Stimulated activated CD4-positive, alpha-beta T cell treated with anti-CD3 and anti-CD28 coated beads, Interleukin-15, amount 100 ng/mL, for 24 hours (primary cell): Measurements from ENCODE around the gene HBS1L.

Source experiments
- DNase-seq: peaks from one replicate; pipeline ENCODE4 v3.0.0-alpha.2; 2020

The HBS1L gene

DNA sequence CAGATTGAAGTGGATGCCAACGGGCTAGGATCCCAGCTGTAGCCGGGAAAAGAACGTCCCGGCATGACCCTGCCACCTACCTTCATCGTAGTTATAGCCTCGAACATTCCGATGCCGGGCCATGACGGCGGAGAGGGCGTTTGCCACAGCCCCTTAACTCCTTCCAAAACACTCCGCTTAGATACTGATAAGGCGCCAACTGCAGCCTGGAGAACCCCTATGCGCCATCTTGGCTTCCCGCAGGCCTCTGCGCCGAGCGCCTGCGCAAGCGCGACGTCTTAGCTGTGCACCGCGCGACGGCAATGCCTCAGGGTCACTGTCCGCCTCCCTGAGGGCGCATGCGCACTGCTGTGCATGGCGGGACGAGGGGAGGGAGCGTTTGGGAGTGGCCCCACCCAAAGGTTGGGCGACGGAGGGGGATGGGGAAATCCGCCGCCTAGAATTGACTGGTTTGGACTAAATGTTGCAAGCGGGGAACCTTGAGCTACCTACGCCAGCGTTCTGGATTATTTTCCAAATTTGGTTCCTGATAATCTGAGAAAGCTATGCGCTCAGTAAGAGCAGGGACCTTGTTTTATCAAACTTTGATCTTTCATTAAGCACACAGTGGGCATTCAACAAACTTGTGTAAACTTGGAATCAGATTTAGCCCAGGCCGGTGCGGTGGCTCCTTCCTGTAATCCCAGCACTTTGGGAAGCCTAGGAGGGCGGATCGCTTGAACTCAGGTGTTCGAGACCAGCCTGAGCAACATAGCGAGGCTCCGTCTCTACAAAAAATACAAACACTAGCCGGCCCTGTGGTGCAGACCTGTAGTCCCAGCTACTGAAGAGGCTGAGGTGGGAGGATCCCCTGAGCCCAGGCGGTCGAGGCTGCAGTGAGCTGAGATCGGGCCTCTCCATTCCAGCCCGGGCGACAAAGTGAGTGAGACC lies at the start of gene HBS1L:
HBS1L (minus strand) TSS at position 254 of the 930 bp plus-strand sequence; CDS start at position 123, 131 bp downstream.
- peak; percentile 98 for DNase-seq

DNA sequence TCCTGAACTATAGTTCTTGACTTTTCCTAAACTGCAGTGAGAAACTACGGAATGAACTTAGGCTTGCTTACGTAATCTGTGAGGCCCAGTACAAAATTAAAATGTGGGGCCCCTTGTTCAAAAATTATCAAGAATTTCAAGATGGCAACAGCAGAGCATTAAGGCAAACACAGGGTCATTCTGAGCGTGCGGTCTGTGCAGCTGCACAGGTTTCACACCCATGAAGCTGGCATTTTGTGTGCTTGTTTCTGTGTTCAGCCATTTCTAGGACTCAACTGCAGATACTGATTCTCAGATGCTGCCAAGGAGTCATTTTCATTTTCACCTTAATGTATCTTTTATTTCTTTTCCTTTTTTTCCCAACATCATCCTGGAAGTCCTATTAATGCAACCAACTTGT lies 49.6 kb upstream of the HBS1L start:
- DNase-seq, result no peak

DNA sequence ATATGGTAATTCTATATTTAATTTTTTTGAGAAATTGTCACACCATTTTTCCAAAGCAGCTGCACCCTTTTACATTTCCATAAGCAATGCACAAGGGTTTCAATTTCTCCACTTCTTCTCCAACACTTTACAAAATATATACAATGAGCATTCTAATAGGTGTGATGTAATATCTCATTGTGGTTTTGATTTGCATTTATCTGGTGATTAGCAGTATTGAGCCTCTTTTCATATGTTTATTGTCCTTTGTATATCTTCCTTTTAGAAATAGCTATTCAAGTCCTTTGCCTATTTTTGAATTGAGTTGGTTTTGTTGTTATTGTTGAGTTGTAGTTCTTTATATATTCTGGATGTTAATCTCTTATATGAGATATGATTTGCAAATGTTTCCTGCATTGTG lies 47.6 kb upstream of the HBS1L start:
- no peak for DNase-seq

DNA sequence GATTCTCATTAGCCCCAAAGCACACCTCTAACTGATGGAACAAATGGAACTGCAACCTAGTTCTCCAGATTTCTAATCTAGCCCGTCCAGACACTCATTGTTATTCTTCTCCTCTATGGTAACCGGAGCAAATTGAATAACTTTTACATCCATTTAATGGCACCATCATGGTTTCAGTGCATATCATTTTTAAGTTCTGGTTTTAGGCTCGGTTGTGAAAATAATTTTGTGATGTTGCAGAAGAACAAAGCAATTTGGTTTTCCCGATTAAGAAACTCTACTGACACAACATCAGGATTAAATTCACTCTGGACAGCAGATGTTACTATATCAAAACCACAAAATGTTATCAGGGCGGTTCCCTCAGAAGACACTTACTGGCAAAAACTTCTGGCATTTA lies 42.5 kb upstream of the HBS1L start:
- no peak for DNase-seq

DNA sequence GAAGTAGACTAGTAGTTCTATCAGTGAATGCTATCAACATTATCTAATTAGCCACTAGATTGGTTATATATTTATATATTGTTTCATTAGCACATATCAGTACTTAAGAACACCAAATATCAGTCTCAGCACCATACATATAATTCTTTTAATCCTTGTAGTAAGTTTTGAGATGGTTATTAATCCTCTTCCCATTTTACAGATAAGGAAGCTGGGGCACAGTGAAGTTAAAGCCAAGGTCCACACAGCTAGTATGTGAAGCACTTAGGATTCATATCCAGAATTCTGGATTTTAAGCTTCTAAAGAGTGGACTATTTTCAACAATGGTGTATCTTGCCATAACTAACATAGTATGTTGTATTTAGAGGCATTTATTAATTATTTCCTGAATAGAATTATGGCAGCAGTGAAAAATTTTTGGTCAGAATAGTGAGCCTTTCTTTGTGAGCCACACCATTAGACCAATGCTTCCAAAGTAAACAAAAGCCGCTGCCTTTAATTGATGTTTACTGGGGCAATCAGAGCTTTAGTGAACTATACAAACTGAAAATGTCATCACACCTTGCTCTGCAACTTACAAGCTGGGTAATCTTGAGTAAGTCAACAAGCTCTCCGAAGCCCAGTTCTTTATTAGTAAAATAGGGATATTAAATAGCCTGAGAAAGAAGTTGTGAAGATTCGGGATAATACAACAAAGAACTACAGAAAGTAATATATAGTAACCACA lies 41.9 kb upstream of the HBS1L start:
- no peak for DNase-seq

DNA sequence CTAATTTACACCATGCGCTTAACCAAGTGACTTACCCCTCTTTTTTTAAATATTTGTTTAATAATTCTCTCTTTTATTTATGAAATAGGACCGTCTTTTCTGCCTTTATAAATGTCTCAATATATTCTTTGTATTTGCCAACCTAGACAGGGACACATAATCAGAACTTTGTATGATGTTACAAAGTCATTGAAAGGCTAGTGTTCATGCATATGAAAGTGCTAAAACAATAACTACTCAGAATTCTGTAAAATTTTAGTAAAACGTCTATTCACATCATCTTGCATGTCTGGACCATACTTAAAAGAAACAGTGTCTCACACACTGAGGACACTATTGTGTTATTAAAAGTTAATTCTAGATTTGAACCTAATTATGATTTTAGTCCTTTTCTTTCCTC lies 41.1 kb upstream of the HBS1L start:
- DNase-seq, result no peak

DNA sequence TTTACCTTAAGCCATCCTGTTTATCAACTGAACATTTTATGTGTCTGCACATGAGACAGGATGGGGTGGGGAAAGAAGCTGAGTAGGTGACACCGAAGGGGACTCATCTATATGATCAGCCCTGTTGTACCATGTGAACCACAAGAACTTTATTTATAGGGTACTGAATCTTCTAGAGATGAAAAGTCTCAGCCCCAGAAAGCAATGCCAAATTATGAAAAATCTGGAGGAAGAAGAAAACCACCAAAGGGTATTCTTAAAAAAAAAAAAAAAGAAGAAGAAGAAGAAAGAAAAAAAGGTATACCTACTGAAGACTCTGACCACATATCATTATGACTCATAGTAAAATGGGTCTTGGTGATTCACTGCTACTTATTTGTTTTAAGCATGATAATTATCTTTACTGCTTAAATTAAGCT lies 39.8 kb upstream of the HBS1L start:
- DNase-seq, result peak; percentile 38

DNA sequence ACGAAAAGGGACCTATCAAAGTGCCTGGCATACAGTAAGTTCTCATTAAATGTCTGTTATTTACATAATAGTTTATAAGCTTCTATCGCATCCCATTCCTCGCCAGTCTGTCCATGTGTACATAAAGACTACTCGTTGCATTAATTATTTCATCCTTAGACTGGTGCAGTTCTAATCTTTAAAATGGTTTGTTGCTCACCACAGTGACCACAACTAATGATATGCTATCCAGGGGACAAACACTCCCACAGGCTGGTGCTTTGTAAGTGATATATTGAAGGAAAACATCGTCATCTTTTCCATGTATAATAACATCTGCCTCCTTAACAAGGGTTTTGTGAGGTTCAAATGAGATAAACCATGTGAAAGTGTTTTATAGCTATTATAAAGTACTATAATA lies 39.0 kb upstream of the HBS1L start:
- no peak for DNase-seq

DNA sequence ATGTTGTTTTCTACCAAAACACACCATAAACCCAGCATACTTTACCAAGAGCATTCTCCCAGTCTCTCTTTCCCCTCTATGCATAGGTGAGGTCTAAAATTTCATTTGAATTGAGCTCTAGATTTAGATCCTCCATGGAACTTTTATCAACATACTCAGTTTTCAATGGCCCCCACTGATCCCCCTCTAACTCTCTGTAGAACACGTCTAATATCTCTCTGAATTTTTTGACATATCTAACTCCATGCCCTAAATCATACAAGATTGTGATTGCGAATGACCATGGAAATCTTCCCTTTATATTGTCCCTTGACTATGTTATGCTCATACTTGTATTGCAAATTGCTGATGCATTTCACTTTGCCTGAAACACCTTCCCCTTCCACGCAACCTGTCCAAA lies 38.1 kb upstream of the HBS1L start:
- no peak for DNase-seq

DNA sequence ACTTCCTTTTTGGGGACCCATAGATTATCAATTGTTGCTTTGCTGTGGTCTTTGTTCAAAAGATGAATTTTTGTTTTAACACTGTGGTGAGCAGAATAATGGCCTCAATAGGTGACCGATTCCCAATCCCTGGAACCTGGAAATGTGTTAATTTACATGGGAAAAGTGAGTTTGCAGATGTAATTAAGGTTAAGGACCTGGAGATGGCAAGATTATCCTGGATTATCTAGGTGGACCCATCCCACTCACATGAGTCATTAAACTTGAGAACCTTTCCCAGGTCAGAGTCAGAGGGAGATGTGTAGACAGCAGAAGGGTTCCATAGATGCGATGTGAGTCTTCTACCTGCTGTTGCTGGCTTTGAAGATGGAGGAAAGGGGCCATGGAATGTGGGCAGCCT lies 36.2 kb upstream of the HBS1L start:
- no peak for DNase-seq

DNA sequence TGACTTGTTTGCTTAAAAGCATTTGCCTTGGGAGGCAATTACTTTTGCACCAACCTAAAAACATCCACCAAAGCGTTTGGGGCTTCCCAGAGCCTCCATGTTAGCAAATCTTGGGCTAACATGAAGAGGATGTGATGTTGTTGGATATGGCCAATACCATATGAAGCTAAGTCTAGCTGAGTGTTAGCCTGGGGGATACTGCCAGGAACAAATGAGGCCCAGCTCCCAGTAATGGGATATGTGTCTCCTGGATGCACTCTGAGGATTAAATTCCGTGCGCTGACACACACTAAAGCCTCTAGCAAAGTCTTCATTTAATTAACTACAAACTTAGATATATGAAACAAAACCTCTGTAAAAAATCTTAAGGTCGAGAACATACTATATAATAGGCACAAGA lies 35.3 kb upstream of the HBS1L start:
- no peak for DNase-seq

DNA sequence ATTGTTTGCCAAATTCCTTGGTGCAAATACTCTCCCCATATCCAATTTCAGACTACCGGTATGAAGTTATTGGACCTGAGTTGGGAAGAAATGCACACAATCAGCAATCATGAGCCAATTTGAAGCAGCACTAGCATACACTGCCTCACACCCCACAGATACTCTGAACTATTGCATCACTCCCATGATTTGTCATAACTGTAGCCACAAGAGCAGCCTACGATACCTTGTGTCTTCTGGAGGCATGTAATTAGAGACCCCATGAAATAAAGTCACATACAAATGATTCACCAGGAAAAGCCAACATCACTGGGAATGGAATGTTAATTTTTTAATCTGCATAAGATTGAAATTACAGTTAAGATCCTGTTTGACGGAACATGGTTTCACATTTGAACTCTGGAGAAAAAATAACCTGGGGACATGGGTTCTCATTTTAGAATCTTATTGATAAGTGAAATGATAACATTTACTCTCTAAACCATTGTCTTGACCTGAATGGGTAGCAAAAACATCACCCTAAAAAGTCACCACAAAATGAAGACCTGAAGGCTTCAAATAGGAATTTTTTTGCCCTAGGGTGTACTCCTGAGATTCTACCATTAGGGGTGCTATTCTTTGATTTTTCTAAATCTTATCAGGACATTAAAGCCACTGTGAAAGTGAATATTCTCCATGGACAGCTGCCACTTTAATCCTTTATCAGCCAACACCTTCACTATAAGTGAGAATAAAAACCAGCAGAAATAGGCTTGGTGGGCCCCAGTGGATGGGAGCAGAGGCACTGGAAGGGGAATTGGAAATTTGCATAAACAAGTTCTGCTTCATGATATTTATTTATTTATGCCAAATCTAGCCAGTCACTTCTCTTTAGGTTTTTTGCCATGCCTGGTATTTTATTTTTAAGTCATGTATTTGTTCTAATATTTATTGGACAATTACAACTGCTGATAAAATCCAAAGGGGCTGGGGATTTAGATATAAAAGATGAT lies 34.5 kb upstream of the HBS1L start:
- peak; percentile 42 for DNase-seq

DNA sequence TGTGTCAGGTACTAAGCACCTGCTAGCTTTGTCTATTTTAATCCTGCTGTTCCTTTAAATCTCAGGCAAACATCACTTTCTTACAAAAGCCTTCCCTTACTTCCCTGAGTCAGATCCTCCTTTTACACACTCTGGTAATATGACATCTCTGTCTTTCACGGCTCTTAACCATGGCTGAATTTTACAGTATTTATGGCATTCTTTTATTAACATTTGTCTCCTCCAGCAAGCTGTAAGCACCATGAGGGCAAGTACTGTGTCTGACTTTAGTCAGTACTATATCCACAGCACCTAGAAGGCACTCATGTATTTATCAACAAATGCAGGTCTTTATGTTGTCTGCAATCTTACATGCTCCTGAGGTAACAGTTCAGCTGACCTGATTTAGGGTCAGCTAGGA lies 33.7 kb upstream of the HBS1L start:
- no peak for DNase-seq

DNA sequence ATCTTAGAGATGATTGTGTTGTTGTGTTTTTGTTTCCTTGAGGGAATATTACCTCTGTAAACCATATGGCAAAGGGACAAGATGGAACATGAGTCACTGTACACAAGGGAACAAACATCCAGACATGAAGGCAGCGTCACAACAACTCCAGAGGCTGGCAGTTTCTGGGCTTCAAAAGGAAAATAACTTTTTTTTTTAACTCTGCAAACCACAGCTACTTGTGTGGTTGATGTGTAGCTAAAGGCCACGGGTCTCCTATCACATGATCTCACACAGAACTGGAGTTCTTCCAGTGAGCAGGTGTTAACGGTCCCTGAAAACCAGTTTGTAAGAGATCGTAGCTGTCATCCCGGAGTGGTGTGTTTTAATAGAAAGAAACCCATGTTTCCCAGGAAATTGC lies 33.2 kb upstream of the HBS1L start:
- peak; percentile 39 for DNase-seq

DNA sequence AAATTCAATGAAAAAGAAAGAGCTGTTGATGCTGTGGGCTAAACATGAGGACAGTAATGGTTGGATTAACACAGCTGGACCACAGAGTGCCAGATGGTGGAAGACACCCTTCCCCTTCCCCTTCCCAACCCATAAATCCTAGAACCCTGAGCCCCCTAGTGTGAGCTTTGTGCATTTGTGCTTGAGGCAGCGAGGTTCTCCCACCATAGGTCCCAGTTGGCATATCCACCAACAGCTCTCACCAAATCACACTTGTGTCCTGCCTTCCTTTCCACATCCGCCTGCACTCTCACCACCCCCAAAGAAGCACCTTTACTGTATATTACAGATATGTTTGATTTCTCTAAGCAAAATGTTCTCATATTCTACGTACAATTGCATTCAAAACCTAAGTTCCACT lies 32.8 kb upstream of the HBS1L start:
- peak; percentile 16 for DNase-seq

DNA sequence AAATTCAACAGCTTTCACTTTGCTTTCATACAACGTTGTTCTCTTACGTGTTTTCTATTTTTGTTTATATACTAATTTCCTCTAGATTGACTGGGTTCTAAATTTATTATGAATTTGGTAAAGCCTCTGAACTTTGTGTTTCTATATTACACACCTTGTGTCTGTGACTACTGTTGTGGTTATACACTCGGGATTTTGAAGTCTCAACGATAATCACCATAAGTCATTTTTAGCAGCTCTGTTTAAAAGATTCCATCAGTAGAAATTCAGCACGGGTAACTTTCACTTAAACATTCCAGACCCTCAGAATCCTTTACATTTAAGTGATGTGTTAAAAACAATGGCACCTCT lies 31.8 kb upstream of the HBS1L start:
- DNase-seq, result no peak

DNA sequence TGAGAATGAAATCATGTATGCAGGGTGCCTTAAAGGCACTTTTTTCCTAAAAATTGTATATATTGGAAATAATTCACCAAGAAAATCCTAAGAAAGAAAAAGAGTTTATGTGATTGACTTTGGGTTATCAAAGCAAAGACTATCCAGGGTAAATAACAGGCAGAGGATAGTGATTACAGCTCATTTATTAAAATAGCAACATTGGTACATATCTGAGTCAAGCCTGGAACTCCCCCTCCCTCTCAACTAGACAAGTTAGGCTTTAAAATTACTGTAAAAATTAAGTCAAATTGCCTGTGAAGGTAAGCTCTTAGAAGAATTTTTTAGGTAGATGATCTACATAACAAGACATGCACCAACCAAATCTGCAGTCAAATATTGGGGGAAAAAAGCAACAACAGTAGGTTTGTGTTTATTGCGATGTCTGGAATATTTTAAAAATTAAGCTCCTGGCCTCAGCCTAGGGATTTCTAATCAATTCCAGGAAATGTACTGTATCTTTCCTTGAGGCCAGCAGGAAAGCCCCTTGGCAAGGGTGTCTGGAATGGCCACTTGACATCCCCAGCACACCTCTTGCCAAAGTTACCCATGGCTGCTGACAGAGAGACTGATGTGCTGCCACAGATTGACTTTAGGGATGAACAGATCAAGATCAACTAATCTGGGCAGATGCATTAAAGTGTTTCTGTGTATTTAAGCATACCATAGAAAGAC lies 31.2 kb upstream of the HBS1L start:
- no peak for DNase-seq

DNA sequence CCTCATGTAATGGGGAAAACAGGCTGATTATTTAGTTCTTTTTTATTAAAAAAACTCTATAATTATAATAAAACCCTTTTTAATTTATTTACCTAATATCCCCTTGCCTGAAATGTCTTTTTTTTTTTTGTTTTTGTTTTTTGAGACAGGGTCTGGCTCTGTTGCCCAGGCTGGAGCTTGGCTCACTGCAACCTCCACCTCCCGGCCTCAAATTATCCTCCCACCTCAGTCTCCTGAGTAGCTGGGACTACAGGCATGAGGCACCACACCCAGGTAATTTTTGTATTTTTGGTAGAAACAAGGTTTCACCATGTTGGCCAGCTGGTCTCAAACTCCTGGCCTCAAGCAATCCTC lies 30.3 kb upstream of the HBS1L start:
- no peak for DNase-seq

DNA sequence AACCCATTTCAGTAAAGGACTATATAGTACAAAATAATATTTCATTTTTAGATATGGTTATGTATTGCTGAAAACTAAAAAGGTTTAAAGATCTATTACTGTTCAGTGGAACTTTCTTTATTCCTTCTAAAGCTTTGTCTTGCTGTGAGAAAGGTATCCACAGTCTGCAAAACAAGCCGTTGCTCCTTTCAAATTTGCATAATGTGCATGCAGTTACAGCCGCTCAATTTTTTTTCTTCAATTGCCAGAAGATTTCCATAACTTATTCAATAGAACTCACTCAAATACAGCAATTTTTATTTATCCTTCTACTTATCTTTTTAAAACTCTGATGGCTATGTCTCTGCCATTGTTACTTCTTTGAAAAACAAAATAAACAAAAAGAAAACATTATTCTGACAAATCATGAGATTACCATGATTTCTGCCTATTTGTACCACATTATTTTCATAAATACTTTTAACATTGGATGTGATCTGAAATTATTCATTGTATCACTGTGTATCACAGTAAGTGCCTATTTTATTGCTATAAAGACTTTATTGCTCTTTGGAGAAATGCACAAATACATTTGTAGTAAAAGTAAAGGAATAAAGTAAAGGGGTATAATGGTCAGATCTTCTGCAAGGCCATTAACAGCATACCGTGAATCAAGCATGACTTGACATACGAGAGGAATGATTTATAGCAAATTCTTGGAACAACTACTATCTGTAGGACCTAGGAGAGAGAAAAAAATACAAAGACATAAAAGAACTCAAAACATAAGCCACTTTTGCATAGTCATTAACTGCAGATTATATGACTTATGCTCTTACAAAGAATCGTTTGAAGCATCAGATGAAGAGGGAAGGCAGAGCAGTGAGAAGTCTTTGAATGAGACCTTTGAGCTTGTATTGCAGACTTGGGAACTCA lies 29.6 kb upstream of the HBS1L start:
- no peak for DNase-seq

DNA sequence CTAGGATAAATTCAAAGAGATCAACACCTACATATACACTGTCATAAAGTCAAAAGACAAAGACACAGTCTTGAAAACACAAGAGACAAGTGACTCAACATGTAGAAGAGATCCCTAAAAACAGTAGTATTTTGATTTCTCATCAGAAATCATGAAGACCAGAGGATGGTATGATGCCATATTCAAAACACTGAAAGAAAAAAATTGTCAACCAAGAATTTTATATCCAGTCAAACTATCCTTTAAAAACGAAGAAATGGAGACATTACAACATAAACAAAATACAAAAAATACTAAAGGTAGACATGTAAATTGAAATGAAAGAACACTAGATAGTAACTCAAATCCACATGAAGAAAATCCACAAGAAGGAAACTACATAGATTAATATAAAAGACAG lies 27.3 kb upstream of the HBS1L start:
- no peak for DNase-seq

DNA sequence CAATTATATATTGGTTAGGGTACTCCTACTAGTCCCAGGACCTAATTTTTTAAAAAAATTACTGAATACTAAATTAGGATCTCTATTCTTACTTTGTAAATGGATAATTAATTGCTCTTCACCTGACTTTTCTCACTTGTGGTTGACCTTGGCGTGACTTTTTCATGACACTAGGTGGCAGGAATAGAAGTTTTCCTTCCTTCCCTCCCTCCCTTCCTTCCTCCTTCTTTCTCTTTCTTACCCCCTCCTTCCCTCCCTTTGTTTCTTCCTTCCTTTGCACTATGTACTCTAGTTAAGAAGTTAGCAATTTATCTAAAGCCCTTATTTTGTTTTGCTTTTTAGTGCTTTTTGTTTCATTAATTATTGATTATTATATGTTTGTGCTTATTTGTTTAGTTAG lies 20.4 kb upstream of the HBS1L start:
- DNase-seq, result no peak
